Neural cell (in vitro differentiated cells): Measurements from ENCODE around the gene FOXC2.

Experiments used
- EP300 ChIP-seq: fragments of 450-650 bp; conservative IDR thresholded peaks from 2 replicates; pipeline ENCODE4 v1.6.1; 2014; ENCODE audit warnings: antibody characterized with exemption, mild to moderate bottlenecking, moderate library complexity; ENCODE audit not compliant: poor library complexity, severe bottlenecking
- EZH2 ChIP-seq: fragments of 200-600, 300-800 bp; shearing (Covaris generic), sonication (generic); IDR thresholded peaks from 2 replicates; pipeline ENCODE4 v1.6.1; 2014; ENCODE audit warnings: antibody characterized with exemption, low read length, borderline replicate concordance, mild to moderate bottlenecking; ENCODE audit not compliant: insufficient read depth, poor library complexity, severe bottlenecking
- RAD21 ChIP-seq: fragments of 450-650 bp; conservative IDR thresholded peaks from 2 replicates; pipeline ENCODE4 v1.6.1; 2014; ENCODE audit warnings: antibody characterized with exemption, mild to moderate bottlenecking, moderate library complexity
- TF ChIP-seq, protein P1 (sequence below): fragments of 450-650 bp; IDR thresholded peaks from 2 replicates; pipeline ENCODE4 v1.5.1; 2014; ENCODE audit warnings: antibody characterized with exemption, mild to moderate bottlenecking, moderate library complexity; ENCODE audit not compliant: poor library complexity, severe bottlenecking

DNA sequence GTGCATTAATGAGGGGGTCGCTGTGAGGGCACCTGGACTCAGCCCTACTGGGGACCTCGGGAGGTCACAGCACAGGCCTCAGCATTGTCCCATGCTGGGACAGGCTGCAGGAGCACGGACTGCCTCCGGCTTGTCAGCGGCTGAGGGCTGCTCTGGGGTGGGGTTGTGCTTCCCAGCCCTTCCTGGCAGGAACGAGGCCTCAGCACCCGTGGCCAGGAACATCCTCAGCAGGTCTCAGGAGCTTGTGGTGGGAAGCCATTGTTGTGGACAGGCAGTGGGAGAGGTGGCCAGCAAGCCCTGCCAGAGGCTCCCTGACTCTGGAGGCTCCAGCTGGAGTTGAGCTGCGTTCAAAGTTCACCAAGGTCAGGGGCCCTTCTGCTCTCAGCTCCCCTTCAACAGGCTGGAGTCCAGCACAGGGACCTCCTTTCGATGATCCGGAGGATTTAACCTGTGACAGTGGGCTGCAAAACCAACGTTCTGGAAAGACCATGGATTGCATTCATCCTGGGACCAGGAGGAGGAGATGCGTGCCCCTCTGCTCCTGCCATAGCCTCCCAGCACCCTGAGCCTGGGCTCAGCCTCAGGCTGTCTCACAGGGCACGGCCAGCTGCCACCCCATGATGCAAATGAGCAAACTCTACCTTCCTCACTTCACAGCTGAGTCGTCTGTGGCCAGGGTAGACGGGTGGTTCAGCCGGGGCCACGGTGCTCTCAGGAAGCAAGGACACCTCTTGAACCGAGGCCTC, 44.3 kb downstream of the FOXC2 start:
- TF ChIP-seq EP300 (no peak), RAD21 (no peak), EZH2 (no peak)
- TF ChIP-seq, protein P1, sequence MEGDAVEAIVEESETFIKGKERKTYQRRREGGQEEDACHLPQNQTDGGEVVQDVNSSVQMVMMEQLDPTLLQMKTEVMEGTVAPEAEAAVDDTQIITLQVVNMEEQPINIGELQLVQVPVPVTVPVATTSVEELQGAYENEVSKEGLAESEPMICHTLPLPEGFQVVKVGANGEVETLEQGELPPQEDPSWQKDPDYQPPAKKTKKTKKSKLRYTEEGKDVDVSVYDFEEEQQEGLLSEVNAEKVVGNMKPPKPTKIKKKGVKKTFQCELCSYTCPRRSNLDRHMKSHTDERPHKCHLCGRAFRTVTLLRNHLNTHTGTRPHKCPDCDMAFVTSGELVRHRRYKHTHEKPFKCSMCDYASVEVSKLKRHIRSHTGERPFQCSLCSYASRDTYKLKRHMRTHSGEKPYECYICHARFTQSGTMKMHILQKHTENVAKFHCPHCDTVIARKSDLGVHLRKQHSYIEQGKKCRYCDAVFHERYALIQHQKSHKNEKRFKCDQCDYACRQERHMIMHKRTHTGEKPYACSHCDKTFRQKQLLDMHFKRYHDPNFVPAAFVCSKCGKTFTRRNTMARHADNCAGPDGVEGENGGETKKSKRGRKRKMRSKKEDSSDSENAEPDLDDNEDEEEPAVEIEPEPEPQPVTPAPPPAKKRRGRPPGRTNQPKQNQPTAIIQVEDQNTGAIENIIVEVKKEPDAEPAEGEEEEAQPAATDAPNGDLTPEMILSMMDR: no peak
